Measurements from ENCODE around the gene JMJD1C. TPM values are rescaled to one million over a fixed set of nuclear protein-coding genes. Genes with fewer than 3 reads are reported as not detected.

Gene JMJD1C
- total and polyA plus RNA-seq, 4 donors: 61.8 to 187 (median 99.9) TPM

DNA sequence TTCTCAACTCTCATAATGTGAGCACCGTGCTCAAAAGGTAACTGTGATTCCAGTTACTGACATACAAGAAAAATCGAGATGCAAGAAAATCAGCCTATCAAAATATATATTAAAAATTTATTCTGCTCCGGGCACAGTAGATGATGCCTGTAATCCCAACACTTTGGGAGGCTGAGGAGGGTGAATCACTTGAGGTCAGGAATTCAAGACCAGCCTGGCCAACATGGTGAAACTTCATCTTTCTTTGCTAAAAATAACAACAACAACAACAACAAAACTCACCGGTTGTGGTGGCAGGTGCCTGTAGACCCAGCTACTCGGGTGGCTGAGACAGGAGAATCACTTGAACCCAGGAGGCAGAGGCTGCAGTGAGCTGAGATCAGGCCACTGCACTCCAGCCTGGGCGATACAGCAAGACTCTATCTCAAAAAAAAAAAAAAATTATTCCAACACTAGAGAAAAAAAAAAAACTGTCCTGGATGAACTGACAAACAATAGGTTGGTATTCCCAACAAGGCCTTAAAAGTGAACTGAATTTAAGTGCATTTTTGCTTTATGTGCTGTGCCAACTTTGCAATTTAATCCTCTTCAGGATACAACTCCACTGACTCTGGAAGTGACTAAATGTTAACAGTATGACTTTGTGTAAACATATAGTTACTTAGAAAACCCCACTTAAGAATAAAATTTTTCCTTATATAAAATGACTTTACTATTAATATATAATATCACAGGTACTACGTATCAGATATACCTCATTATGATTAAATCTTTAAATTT lies 51.1 kb downstream of the JMJD1C start:
- Histone ChIP-seq H3K27me3 (ENCODE audit: control insufficient read depth, insufficient read depth, low read length) (no peaks in the 10 kb centered on the region), H3K4me1 (ENCODE audit: control insufficient read depth, insufficient read depth, low read length) (peaks cover 3% of the 10 kb centered on the region), H3K36me3 (ENCODE audit: control insufficient read depth, insufficient read depth, low read length) (no peaks in the 10 kb centered on the region), H3K27ac (ENCODE audit: low read depth, low read length) (no peak overlapping the region), H3K9me3 (ENCODE audit: control insufficient read depth, insufficient read depth, low read length) (no peaks in the 10 kb centered on the region), H3K4me3 (ENCODE audit: low read depth, low read length) (no peak overlapping the region)
- no peak for DNase-seq (ENCODE audit: low read depth in 4 of 6, low spot score in 6 of 6)
- 79% methylated on average over 3 of the region's 7 CpGs for WGBS (ENCODE audit: insufficient coverage)

DNA sequence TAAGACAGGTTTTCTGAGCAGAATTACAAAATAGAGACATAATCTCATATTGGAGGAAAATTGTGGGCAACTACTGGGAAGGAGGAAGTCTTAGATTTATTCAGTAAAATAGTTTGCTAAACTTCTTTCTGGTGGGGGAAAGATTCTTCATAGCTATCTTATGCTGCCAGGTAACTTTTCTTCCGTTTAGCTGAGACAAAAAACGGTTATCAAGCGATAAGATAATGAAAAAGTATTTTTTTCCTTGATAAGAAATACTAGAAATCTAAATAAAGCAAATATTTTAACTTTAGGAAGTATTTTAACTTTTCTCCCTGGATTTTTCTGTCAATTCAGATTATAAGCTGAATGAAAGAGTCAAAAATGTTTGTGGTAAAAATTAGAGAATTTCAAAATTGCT lies 52.3 kb downstream of the JMJD1C start:
- H3K9me3 ChIP-seq (ENCODE audit: control insufficient read depth, insufficient read depth, low read length): no peaks in the 10 kb centered on the region
- DNase-seq (ENCODE audit: low read depth in 4 of 6, low spot score in 6 of 6): no peak
- WGBS (ENCODE audit: insufficient coverage): no CpG with 5 or more reads among the region's 3 CpGs
- H3K4me3 ChIP-seq (ENCODE audit: low read depth, low read length): no peak overlapping the region
- H3K27me3 ChIP-seq (ENCODE audit: control insufficient read depth, insufficient read depth, low read length): no peaks in the 10 kb centered on the region
- H3K4me1 ChIP-seq (ENCODE audit: control insufficient read depth, insufficient read depth, low read length): peaks cover 3% of the 10 kb centered on the region
- H3K36me3 ChIP-seq (ENCODE audit: control insufficient read depth, insufficient read depth, low read length): no peaks in the 10 kb centered on the region
- H3K27ac ChIP-seq (ENCODE audit: low read depth, low read length): no peak overlapping the region

DNA sequence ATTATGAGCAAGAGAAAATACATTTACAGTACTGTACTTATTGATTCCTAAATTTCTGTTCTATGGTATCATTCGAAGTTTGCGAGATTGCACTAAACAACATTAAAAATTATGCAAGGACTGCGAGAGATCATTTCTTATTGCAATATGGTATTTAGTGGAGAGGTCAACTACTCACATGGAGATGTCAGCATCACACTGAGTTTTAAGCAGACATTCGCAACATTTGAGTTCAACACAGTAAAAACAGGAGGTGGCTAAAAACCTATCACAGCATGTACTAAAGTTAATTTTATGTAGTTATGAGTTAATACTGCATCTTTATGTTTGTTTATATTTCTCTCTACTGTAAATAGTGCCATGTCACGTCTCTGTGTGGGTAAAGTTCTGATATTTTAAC lies 53.5 kb downstream of the JMJD1C start:
- peaks cover 3% of the 10 kb centered on the region for H3K4me1 ChIP-seq (ENCODE audit: control insufficient read depth, insufficient read depth, low read length)
- WGBS (ENCODE audit: insufficient coverage): no CpG with 5 or more reads among the region's 5 CpGs
- no peak overlapping the region for H3K4me3 ChIP-seq (ENCODE audit: low read depth, low read length)
- no peaks in the 10 kb centered on the region for H3K9me3 ChIP-seq (ENCODE audit: control insufficient read depth, insufficient read depth, low read length)
- no peak overlapping the region for H3K27ac ChIP-seq (ENCODE audit: low read depth, low read length)
- no peaks in the 10 kb centered on the region for H3K36me3 ChIP-seq (ENCODE audit: control insufficient read depth, insufficient read depth, low read length)
- no peak for DNase-seq (ENCODE audit: low read depth in 4 of 6, low spot score in 6 of 6)
- no peaks in the 10 kb centered on the region for H3K27me3 ChIP-seq (ENCODE audit: control insufficient read depth, insufficient read depth, low read length)

GRCh38 chr10:63410633-63411032 lies 55.1 kb downstream of the JMJD1C start:
- no peak overlapping the region for H3K27ac ChIP-seq (ENCODE audit: low read depth, low read length)
- H3K9me3 ChIP-seq (ENCODE audit: control insufficient read depth, insufficient read depth, low read length): no peaks in the 10 kb centered on the region
- H3K36me3 ChIP-seq (ENCODE audit: control insufficient read depth, insufficient read depth, low read length): no peaks in the 10 kb centered on the region
- no peak overlapping the region for H3K4me3 ChIP-seq (ENCODE audit: low read depth, low read length)
- DNase-seq (ENCODE audit: low read depth in 4 of 6, low spot score in 6 of 6): no peak
- WGBS (ENCODE audit: insufficient coverage): no CpG with 5 or more reads among the region's 1 CpG
- H3K27me3 ChIP-seq (ENCODE audit: control insufficient read depth, insufficient read depth, low read length): no peaks in the 10 kb centered on the region
- H3K4me1 ChIP-seq (ENCODE audit: control insufficient read depth, insufficient read depth, low read length): peaks cover 3% of the 10 kb centered on the region

GRCh38 chr10:63409465-63410027 lies 56.2 kb downstream of the JMJD1C start:
- DNase-seq (ENCODE audit: low read depth in 4 of 6, low spot score in 6 of 6): no peak
- no peaks in the 10 kb centered on the region for H3K27me3 ChIP-seq (ENCODE audit: control insufficient read depth, insufficient read depth, low read length)
- peaks cover 1% of the 10 kb centered on the region for H3K4me1 ChIP-seq (ENCODE audit: control insufficient read depth, insufficient read depth, low read length)
- H3K27ac ChIP-seq (ENCODE audit: low read depth, low read length): no peak overlapping the region
- no peaks in the 10 kb centered on the region for H3K36me3 ChIP-seq (ENCODE audit: control insufficient read depth, insufficient read depth, low read length)
- no peak overlapping the region for H3K4me3 ChIP-seq (ENCODE audit: low read depth, low read length)
- H3K9me3 ChIP-seq (ENCODE audit: control insufficient read depth, insufficient read depth, low read length): no peaks in the 10 kb centered on the region
- WGBS (ENCODE audit: insufficient coverage): 43% methylated on average over 1 of the region's 2 CpGs

DNA sequence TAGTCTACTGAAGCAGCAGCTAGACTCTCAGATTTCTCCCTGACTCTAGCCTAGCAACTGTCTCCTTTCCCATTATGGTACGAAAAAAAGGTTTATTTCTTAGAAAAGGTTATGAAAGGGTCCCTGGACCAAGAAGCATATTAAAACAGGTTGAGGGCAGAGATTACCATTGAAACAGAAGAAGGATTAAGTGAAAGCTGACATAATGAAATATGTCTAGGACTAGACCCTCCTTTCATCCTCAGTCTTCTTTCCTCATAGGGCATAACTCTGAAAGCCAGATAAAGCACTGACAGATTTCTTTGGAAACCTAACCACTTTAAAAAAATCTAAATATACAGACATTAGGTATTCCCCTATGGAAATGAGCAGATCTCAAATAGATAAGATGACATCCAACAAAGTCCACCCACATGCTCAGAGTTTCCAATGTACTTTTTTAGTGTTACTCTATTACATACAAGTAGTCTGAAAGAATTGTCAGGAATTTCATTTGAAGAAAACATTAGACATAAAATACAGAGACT lies 58.6 kb downstream of the JMJD1C start:
- Histone ChIP-seq H3K27ac (ENCODE audit: low read depth, low read length) (no peak overlapping the region), H3K27me3 (ENCODE audit: control insufficient read depth, insufficient read depth, low read length) (no peaks in the 10 kb centered on the region), H3K4me3 (ENCODE audit: low read depth, low read length) (no peak overlapping the region), H3K36me3 (ENCODE audit: control insufficient read depth, insufficient read depth, low read length) (no peaks in the 10 kb centered on the region), H3K9me3 (ENCODE audit: control insufficient read depth, insufficient read depth, low read length) (no peaks in the 10 kb centered on the region), H3K4me1 (ENCODE audit: control insufficient read depth, insufficient read depth, low read length) (no peaks in the 10 kb centered on the region)
- no peak for DNase-seq (ENCODE audit: low read depth in 4 of 6, low spot score in 6 of 6)
- no CpG with 5 or more reads among the region's 1 CpG for WGBS (ENCODE audit: insufficient coverage)

DNA sequence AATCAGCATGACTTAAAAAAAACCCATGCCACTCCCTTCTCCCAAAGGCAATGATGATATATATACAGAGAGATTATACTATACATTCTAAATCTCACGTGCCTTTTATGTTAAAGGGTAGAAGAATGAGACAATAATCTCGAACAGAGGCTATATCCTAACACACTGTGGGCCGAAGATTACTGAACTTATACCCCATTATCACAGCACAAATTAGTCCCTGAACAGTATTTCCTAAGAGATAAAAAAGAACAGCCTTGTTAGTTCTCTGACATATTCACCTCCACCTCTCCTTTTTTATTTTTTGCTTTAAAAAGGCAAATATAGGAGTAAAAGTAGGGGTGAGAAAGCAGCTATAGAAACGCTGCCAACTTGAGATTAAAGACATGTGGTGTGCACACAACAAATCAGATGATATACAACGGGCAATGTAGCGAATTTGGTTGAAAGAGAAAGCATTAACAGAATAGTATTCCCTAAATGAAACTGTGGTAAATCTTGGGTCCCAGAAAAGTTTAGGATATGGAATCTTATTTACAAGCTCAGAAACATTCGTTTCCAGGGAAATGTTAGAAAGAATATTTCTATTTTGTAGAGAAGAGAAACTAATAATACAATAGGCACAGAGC lies 69.5 kb downstream of the JMJD1C start:
- H3K9me3 ChIP-seq (ENCODE audit: control insufficient read depth, insufficient read depth, low read length): no peaks in the 10 kb centered on the region
- H3K4me1 ChIP-seq (ENCODE audit: control insufficient read depth, insufficient read depth, low read length): no peaks in the 10 kb centered on the region
- H3K27me3 ChIP-seq (ENCODE audit: control insufficient read depth, insufficient read depth, low read length): no peaks in the 10 kb centered on the region
- DNase-seq (ENCODE audit: low read depth in 4 of 6, low spot score in 6 of 6): peak in 1 of 6 donors; percentile 6
- H3K4me3 ChIP-seq (ENCODE audit: low read depth, low read length): no peak overlapping the region
- WGBS (ENCODE audit: insufficient coverage): no CpG with 5 or more reads among the region's 7 CpGs
- H3K36me3 ChIP-seq (ENCODE audit: control insufficient read depth, insufficient read depth, low read length): no peaks in the 10 kb centered on the region
- no peak overlapping the region for H3K27ac ChIP-seq (ENCODE audit: low read depth, low read length)

DNA sequence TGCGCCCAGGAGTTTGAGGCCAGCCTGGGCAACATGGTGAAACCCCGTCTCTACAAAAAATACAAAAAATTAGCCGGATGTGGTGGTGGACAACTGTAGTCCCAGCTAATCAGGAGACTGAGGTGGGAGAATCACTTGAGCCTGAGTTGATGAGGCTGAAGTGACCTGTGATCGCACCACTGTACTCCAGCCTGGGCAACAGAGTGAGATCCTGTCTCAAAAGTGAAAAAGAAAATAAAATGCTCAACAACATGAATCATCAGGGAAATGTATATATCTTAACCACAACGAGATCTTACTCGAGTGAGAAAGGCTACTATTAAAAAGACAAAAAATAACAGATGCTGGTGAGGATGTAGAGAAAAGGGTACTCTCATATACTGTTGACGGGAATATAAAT lies 72.7 kb downstream of the JMJD1C start:
- DNase-seq (ENCODE audit: low read depth in 4 of 6, low spot score in 6 of 6): no peak
- no peak overlapping the region for H3K4me3 ChIP-seq (ENCODE audit: low read depth, low read length)
- WGBS (ENCODE audit: insufficient coverage): 100% methylated on average over 3 of the region's 7 CpGs
- H3K27ac ChIP-seq (ENCODE audit: low read depth, low read length): no peak overlapping the region
- H3K36me3 ChIP-seq (ENCODE audit: control insufficient read depth, insufficient read depth, low read length): no peaks in the 10 kb centered on the region
- peaks cover 4% of the 10 kb centered on the region for H3K9me3 ChIP-seq (ENCODE audit: control insufficient read depth, insufficient read depth, low read length)
- H3K4me1 ChIP-seq (ENCODE audit: control insufficient read depth, insufficient read depth, low read length): no peaks in the 10 kb centered on the region
- no peaks in the 10 kb centered on the region for H3K27me3 ChIP-seq (ENCODE audit: control insufficient read depth, insufficient read depth, low read length)

DNA sequence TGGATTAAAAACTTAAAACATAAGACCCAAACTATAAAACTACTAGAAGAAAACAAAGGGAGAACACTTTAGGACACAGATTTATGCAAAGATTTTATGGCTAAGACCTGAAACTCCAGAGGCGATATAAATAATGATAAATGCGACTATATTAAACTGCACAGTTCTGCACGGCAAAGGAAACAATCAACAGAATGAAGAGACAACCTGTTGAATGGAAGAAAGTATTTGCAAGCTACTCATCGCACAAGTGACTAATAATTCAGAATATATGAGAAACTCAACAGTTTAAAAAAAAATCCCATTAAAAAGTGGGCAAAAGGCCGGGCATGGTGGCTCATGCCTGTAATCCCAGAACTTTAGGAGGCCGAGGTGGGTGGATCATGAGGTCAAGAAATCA lies 73.6 kb downstream of the JMJD1C start:
- no peaks in the 10 kb centered on the region for H3K27me3 ChIP-seq (ENCODE audit: control insufficient read depth, insufficient read depth, low read length)
- no peak for DNase-seq (ENCODE audit: low read depth in 4 of 6, low spot score in 6 of 6)
- H3K4me3 ChIP-seq (ENCODE audit: low read depth, low read length): no peak overlapping the region
- no peaks in the 10 kb centered on the region for H3K36me3 ChIP-seq (ENCODE audit: control insufficient read depth, insufficient read depth, low read length)
- no CpG with 5 or more reads among the region's 6 CpGs for WGBS (ENCODE audit: insufficient coverage)
- H3K27ac ChIP-seq (ENCODE audit: low read depth, low read length): no peak overlapping the region
- no peaks in the 10 kb centered on the region for H3K4me1 ChIP-seq (ENCODE audit: control insufficient read depth, insufficient read depth, low read length)
- H3K9me3 ChIP-seq (ENCODE audit: control insufficient read depth, insufficient read depth, low read length): peaks cover 4% of the 10 kb centered on the region

Data from spinal cord (tissue), 10 donors.